Measurements from ENCODE around the gene ZEB2. TPM values are rescaled to one million over a fixed set of nuclear protein-coding genes. Genes with fewer than 3 reads are reported as not detected.

ZEB2 gene
- total RNA-seq, 1 experiment from 2014 or later: 1.2 TPM

- no peak overlapping the region for H3K4ac ChIP-seq (ENCODE audit: low read depth, low read length)
- H3K14ac ChIP-seq (ENCODE audit: insufficient read depth, low read length): peak overlapping the region; percentile 81
- WGBS (ENCODE audit: extremely low coverage, insufficient read length, low lambda C conversion rate): no CpG with 5 or more reads among the region's 37 CpGs
- no peaks in the 10 kb centered on the region for H3K23me2 ChIP-seq (ENCODE audit: insufficient read length, low read depth, low read length, poor library complexity, severe bottlenecking)
- H2BK5ac ChIP-seq (ENCODE audit: insufficient read length, low read length): no peak overlapping the region
- H4K20me1 ChIP-seq (ENCODE audit: control insufficient read depth, insufficient read depth, insufficient read length): no peaks in the 10 kb centered on the region
- peak overlapping the region; percentile 93 for H2AFZ ChIP-seq (ENCODE audit: low read length)
- no peak overlapping the region for H4K5ac ChIP-seq (ENCODE audit: insufficient read length, low read depth, low read length)
- 0 out of 2 replicates have a peak, but pooled peaks cover 2% of the 10 kb centered on the region for H3K4me1 ChIP-seq (ENCODE audit: insufficient read depth, low read length)
- H3K36me3 Mint-ChIP-seq (ENCODE audit: insufficient read depth in 1 of 3, low read depth in 3 of 3): no peaks in the 10 kb centered on the region
- H3K27ac Mint-ChIP-seq: no peak overlapping the region
- peak overlapping the region; percentile 24 for H2BK12ac ChIP-seq (ENCODE audit: insufficient read length, low read depth, low read length)
- peak; percentile 69 for DNase-seq
- H3K4me2 ChIP-seq (ENCODE audit: insufficient read depth, insufficient read length, low read length): peak overlapping the region; percentile 88
- no peak for TF ChIP-seq CTCF (conservative IDR thresholded peaks at IDR 0.05)
- peaks cover 0 to 2% of the 10 kb centered on the region in 2 experiments; a peak in 1 of 4 replicates for H3K4me1 Mint-ChIP-seq
- no peaks in the 10 kb centered on the region for H3K79me1 ChIP-seq (ENCODE audit: insufficient read depth, low read depth, low read length, poor library complexity, severe bottlenecking)
- H3K18ac ChIP-seq (ENCODE audit: insufficient read length, low read depth, low read length): no peak overlapping the region
- H4K8ac ChIP-seq (replicated peaks; ENCODE audit: insufficient read length, low read depth, low read length): no peak overlapping the region
- H3K4me3 Mint-ChIP-seq: no peak overlapping the region
- no peak overlapping the region for H3K23ac ChIP-seq (ENCODE audit: insufficient read length, low read depth, low read length)
- H3K27me3 Mint-ChIP-seq (ENCODE audit: low read depth): peaks cover 2% of the 10 kb centered on the region; the same call in 1 of the 2 replicates
- H2AK5ac ChIP-seq (ENCODE audit: insufficient read length, low read length): no peak overlapping the region
- no peaks in the 10 kb centered on the region for H3K79me2 ChIP-seq (ENCODE audit: insufficient read depth, low read length)
- H3K9me3 ChIP-seq (ENCODE audit: control insufficient read depth, low read depth, low read length): no peaks in the 10 kb centered on the region
- no peak overlapping the region for H3K27ac ChIP-seq (ENCODE audit: insufficient read length, low read depth, low read length)
- no peak overlapping the region for H3K56ac ChIP-seq (ENCODE audit: insufficient read length, low read depth, low read length)
- H2BK15ac ChIP-seq (ENCODE audit: low read depth, low read length): no peak overlapping the region
- peak overlapping the region; percentile 35 for H3K9ac ChIP-seq (ENCODE audit: extremely low read depth, insufficient read length, low read length)
- no peaks in the 10 kb centered on the region for H3K9me3 Mint-ChIP-seq
- no peak overlapping the region for H2BK20ac ChIP-seq (ENCODE audit: low read depth, low read length, poor library complexity, severe bottlenecking)
- peaks cover 10% of the 10 kb centered on the region; the same call in 1 of the 2 replicates for H3K27me3 ChIP-seq (ENCODE audit: insufficient read depth, low read length)
- peak overlapping the region; percentile 54 for H3T11ph ChIP-seq (ENCODE audit: low read length)
- H4K91ac ChIP-seq (ENCODE audit: insufficient read length, low read depth, low read length): no peak overlapping the region
- H2BK120ac ChIP-seq (ENCODE audit: low read depth, low read length, poor library complexity, severe bottlenecking): no peak overlapping the region
These were observed 130.6 kb downstream of the ZEB2 start for GRCh38 chr2:144389151-144389929.

All from H9 (cell line).